ENCODE measurements around the gene NBPF1. TPM values are rescaled to one million over a fixed set of nuclear protein-coding genes. Genes with fewer than 3 reads are reported as not detected.
"Not testable (repeated sequence)": the region's sequence is repeated elsewhere in the genome, so short reads cannot be mapped to it uniquely, and the experiment has no call there.

The NBPF1 gene
- total and polyA plus RNA-seq, 9 of the 15 experiments (the other 6 are each of a cell fraction or from before 2014, with no cell fraction given): 5.2 to 42.6 (median 24.1) TPM

GRCh38 chr1:16513412-16514106, 99.8 kb downstream of the NBPF1 start (continued):
- TF ChIP-seq NFE2 (IDR thresholded peaks at IDR 0.05; ENCODE audit: low read depth) (peak; percentile 38; the same call in 1 of the 2 replicates), SIN3A (IDR thresholded peaks at IDR 0.05; ENCODE audit: borderline replicate concordance in 2 of 2, control insufficient read depth in 1 of 2, low read depth in 2 of 2, low read length in 2 of 2) (peak; percentile 82 to 90; a peak in 3 of 4 replicates), RNF2 (IDR thresholded peaks at IDR 0.05) (peak; percentile 99), POLR2H (tag; IDR thresholded peaks at IDR 0.05; ENCODE audit: low read depth) (peak; percentile 98), KDM5B (IDR thresholded peaks at IDR 0.05; ENCODE audit: insufficient replicate concordance, low read depth, low read length) (peak; percentile 96), ERF (CRISPR knock-in tag; IDR thresholded peaks at IDR 0.05) (peak; percentile 99), ID3 (tag; IDR thresholded peaks at IDR 0.05) (0 out of 2 replicates have a peak, but pooled peaks have one; percentile 40), ZNF57 (CRISPR knock-in tag; IDR thresholded peaks at IDR 0.05) (peak; percentile 93), CBX3 (IDR thresholded peaks at IDR 0.05; ENCODE audit: borderline replicate concordance in 1 of 2, low read length in 2 of 2) (peak in 1 of 2 experiments; percentile 65; a peak in 2 of 3 replicates), L3MBTL2 (IDR thresholded peaks at IDR 0.05) (peak; percentile 74), ZNF23 (CRISPR knock-in tag; IDR thresholded peaks at IDR 0.05) (peak; percentile 76; the same call in 1 of the 2 replicates), HOXB6 (CRISPR knock-in tag; IDR thresholded peaks at IDR 0.05; ENCODE audit: borderline replicate concordance) (peak; percentile 96), ZNF766 (CRISPR knock-in tag; conservative IDR thresholded peaks at IDR 0.05) (peak; percentile 79), ZBTB11 (CRISPR knock-in tag; IDR thresholded peaks at IDR 0.05) (peak in 1 of 3 experiments; percentile 23; a peak in 1 of 6 replicates), ZNF696 (CRISPR knock-in tag; conservative IDR thresholded peaks at IDR 0.05) (peak; percentile 96), NR2C2 (CRISPR knock-in tag; IDR thresholded peaks at IDR 0.05) (peak; percentile 75), NR2C2 (tag; IDR thresholded peaks at IDR 0.05) (peak; percentile 63; the same call in 1 of the 2 replicates), EP400 (IDR thresholded peaks at IDR 0.05) (peak; percentile 45), FOXM1 (CRISPR knock-in tag; IDR thresholded peaks at IDR 0.05; ENCODE audit: low read depth) (peak; percentile 52; the same call in 1 of the 2 replicates), MLX (CRISPR knock-in tag; conservative IDR thresholded peaks at IDR 0.05) (peak in 1 of 2 experiments; percentile 98; a peak in 3 of 4 replicates)
- not testable (repeated sequence) for TF ChIP-seq ID3 (CRISPR knock-in tag; IDR thresholded peaks at IDR 0.05); FOXM1 (IDR thresholded peaks at IDR 0.05; ENCODE audit: low read depth)
